ENCODE results near the gene MYADML2. TPM values are rescaled to one million over a fixed set of nuclear protein-coding genes. Genes with fewer than 3 reads are reported as not detected.

MYADML2 gene
- total and polyA plus RNA-seq, 10 of the 15 experiments (the other 5 are each of a cell fraction or from before 2014, with no cell fraction given): not detected

DNA sequence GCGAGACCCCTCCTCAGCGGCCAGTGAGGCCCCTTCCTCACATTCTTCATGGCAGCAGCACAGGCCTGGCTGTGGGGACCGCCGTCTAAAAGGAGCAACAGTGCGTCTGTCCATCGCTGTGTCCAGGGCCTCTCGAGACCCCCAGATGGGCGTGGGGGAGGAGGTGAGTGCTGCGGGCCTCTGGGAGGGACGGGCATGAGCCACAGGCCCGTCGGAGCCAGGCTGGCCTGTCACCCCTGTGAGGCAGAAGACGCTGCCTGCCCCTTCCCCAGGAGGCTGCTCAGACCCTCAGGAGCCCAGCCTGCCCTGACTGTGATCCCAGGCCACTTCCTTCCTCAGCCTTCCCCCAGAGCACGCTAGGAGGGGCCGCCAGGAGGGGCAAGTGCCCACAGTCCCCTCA, 7.8 kb downstream of the MYADML2 start:
- TF ChIP-seq, protein P1, sequence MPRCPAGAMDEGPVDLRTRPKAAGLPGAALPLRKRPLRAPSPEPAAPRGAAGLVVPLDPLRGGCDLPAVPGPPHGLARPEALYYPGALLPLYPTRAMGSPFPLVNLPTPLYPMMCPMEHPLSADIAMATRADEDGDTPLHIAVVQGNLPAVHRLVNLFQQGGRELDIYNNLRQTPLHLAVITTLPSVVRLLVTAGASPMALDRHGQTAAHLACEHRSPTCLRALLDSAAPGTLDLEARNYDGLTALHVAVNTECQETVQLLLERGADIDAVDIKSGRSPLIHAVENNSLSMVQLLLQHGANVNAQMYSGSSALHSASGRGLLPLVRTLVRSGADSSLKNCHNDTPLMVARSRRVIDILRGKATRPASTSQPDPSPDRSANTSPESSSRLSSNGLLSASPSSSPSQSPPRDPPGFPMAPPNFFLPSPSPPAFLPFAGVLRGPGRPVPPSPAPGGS (IDR thresholded peaks at IDR 0.05; ENCODE audit: borderline replicate concordance, insufficient read depth, low read depth, low read length, poor library complexity, severe bottlenecking): no peak
- TF ChIP-seq DPF2 (IDR thresholded peaks at IDR 0.05): no peak
- no peak for TF ChIP-seq IKZF2 (IDR thresholded peaks at IDR 0.05)
- TF ChIP-seq, protein P2, sequence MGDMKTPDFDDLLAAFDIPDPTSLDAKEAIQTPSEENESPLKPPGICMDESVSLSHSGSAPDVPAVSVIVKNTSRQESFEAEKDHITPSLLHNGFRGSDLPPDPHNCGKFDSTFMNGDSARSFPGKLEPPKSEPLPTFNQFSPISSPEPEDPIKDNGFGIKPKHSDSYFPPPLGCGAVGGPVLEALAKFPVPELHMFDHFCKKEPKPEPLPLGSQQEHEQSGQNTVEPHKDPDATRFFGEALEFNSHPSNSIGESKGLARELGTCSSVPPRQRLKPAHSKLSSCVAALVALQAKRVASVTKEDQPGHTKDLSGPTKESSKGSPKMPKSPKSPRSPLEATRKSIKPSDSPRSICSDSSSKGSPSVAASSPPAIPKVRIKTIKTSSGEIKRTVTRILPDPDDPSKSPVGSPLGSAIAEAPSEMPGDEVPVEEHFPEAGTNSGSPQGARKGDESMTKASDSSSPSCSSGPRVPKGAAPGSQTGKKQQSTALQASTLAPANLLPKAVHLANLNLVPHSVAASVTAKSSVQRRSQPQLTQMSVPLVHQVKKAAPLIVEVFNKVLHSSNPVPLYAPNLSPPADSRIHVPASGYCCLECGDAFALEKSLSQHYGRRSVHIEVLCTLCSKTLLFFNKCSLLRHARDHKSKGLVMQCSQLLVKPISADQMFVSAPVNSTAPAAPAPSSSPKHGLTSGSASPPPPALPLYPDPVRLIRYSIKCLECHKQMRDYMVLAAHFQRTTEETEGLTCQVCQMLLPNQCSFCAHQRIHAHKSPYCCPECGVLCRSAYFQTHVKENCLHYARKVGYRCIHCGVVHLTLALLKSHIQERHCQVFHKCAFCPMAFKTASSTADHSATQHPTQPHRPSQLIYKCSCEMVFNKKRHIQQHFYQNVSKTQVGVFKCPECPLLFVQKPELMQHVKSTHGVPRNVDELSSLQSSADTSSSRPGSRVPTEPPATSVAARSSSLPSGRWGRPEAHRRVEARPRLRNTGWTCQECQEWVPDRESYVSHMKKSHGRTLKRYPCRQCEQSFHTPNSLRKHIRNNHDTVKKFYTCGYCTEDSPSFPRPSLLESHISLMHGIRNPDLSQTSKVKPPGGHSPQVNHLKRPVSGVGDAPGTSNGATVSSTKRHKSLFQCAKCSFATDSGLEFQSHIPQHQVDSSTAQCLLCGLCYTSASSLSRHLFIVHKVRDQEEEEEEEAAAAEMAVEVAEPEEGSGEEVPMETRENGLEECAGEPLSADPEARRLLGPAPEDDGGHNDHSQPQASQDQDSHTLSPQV (IDR thresholded peaks at IDR 0.05): no peak
- TF ChIP-seq JUND (IDR thresholded peaks at IDR 0.05; ENCODE audit: low read depth, low read length): no peak
- Histone ChIP-seq H3K36me3 (ENCODE audit: control insufficient read depth in 2 of 2, insufficient read depth in 2 of 2, low read length in 1 of 2) (peaks cover 0 to 2% of the 10 kb centered on the region in 2 experiments; a peak in 1 of 4 replicates), H3K79me2 (ENCODE audit: control insufficient read depth, insufficient read depth, low read length) (peaks cover 10% of the 10 kb centered on the region), H3K9me3 (replicated peaks; ENCODE audit: control insufficient read depth, insufficient read depth, low read length) (no peaks in the 10 kb centered on the region), H3K27me3 (replicated peaks in 1 of 2; ENCODE audit: control insufficient read depth in 2 of 2, insufficient read depth in 2 of 2, low read length in 1 of 2) (no peaks in the 10 kb centered on the region), H2AFZ (ENCODE audit: control insufficient read depth, low read depth, low read length) (no peak overlapping the region), H3K27ac (ENCODE audit: control insufficient read depth, insufficient read depth) (no peak overlapping the region), H3K4me3 (no peak overlapping the region), H3K9ac (ENCODE audit: control insufficient read depth, insufficient read depth, low read length) (no peak overlapping the region), H3K4me2 (ENCODE audit: control insufficient read depth, insufficient read depth) (no peak overlapping the region), H4K20me1 (ENCODE audit: control insufficient read depth, insufficient read depth) (no peaks in the 10 kb centered on the region), H3K4me1 (ENCODE audit: control insufficient read depth, insufficient read depth, low read length) (peaks cover 3% of the 10 kb centered on the region; the same call in 1 of the 2 replicates)
- DNase-seq (ENCODE audit: low read depth, low spot score): no peak
- BruUV-seq (replicated peaks): no TSS peak
- no peak for ATAC-seq
- ChIA-PET SMC1A (ENCODE audit: uncharacterized antibody, unreplicated experiment) (no interaction called here), CTCF (no interaction called here), RAD21 (ENCODE audit: unreplicated experiment) (no interaction called here), POLR2A (interaction anchor here (1.1 kb wide), 1 partner anchor 28 kb away, joined by 3 read pairs; no protein-coding TSS in a partner anchor)
- WGBS (ENCODE audit: insufficient coverage, insufficient replicate concordance, low lambda C conversion rate, missing lambda C conversion rate): 51% methylated on average over 15 of the region's 15 CpGs
- in situ Hi-C loops (cut with MboI): no loop called here
- intact Hi-C loops (cut with micrococcal nuclease; ENCODE audit: unreplicated experiment): no loop called here
- no peak for FAIRE-seq

Data from GM12878 (cell line).